Measurements from ENCODE around the gene KLK12. TPM values are rescaled to one million over a fixed set of nuclear protein-coding genes. Genes with fewer than 3 reads are reported as not detected.

The KLK12 gene
- total and polyA plus RNA-seq, 2 experiments from 2014 or later, result not detected

DNA sequence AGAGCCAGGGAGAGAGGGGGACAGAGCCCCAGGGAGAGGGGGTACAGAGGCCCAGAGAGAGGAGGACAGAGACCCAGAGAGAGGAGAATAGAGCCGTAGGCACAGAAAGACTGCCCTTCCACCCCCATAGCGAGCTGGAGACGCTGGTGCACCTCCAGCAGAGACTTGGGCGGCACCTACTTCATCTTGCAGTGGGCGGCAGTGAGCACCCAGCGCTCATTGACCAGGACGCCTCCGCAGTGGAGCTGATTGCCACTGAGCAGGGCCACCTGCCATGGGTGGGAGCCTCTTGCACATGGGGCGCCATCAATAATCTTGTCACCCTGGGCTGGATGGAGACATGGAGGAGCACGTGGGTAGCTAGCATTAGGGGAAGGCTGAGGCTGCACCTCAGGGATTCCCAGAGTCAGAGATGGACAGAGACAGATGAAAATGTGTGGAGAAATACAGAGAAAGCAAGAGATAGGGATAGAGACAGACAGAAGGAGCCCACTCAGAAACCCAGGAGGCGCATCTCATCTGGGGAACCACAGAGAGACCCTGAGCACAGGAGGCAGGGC is 53.1 kb downstream of the KLK12 start:
- no peaks in the 10 kb centered on the region; the same call in 1 of the 2 replicates for H3K27me3 ChIP-seq (replicated peaks; ENCODE audit: insufficient read depth)
- no peaks in the 10 kb centered on the region for H3K36me3 ChIP-seq (ENCODE audit: low read depth)
- no peaks in the 10 kb centered on the region for H3K9me3 ChIP-seq (ENCODE audit: low read depth)
- no peaks in the 10 kb centered on the region for H3K79me2 ChIP-seq (ENCODE audit: insufficient read depth)
- H3K4me1 ChIP-seq (ENCODE audit: insufficient read depth), result no peaks in the 10 kb centered on the region
- in situ Hi-C loops (cut with MboI), result no loop called here
- H3K4me2 ChIP-seq (ENCODE audit: unreplicated experiment), result no peak overlapping the region
- no peaks in the 10 kb centered on the region for H4K20me1 ChIP-seq (ENCODE audit: insufficient read depth)
- H3K9ac ChIP-seq, result no peak overlapping the region
- no peak for DNase-seq
- no peaks in the 10 kb centered on the region for H3K9me2 ChIP-seq (ENCODE audit: insufficient read depth)
- no peak overlapping the region for H3K4me3 ChIP-seq
- 35 to 36% methylated on average over 11 of the region's 11 CpGs for WGBS, 2 experiments (ENCODE audit: low coverage in 1 of 2, low lambda C conversion rate in 2 of 2, missing lambda C conversion rate in 2 of 2)
- no peak overlapping the region for H2AFZ ChIP-seq
- TF ChIP-seq EZH2 (IDR thresholded peaks at IDR 0.05; ENCODE audit: insufficient read depth, poor library complexity, severe bottlenecking) (no peak), EZH2phosphoT487 (IDR thresholded peaks at IDR 0.05; ENCODE audit: insufficient read depth, low read depth) (no peak)
- H3F3A ChIP-seq (ENCODE audit: insufficient read depth), result no peaks in the 10 kb centered on the region
- no peak overlapping the region for H3K27ac ChIP-seq

DNA sequence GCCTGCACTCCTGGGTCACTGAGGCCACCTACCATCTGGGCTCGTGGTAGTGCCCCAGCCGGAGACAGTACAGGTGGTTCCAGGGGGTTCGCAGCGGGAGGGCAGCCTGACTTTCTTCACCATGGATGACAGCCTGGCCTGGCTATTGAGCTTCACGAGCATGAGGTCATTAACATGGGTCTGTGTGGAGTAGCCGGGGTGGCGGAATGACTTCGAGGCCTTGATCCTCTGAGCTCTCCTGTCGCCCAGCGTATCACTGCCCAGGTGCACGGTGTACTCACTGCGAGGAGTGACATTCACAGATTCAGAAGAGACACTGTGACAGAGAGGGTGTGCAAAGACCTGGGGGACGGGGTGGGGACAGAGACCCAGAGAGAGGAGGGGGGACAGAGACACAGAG is 54.6 kb downstream of the KLK12 start:
- no peaks in the 10 kb centered on the region for H3K36me3 ChIP-seq (ENCODE audit: low read depth)

DNA sequence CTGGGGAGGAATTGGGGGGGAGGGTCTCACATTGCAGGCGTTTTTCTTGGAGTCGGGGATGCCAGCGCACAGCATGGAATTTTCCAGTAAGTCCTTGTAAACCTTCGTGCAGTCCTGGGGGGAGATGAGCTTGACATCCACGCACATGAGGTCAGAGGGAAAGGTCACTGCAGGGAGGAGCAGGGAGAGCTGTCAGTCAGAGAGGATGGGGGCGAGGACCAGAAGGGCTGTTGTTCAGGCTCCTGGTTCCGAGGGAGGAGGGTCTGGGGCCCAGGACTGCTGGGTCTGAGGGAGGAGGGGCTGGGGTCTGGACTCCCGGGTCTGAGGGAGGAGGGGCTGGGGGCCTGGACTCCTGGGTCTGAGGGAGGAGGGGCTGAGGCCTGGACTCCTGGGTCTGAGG is 55.0 kb downstream of the KLK12 start:
- no peak for DNase-seq
- in situ Hi-C loops (cut with MboI), result no loop called here
- Histone ChIP-seq H4K20me1 (ENCODE audit: insufficient read depth) (no peaks in the 10 kb centered on the region), H3F3A (ENCODE audit: insufficient read depth) (no peaks in the 10 kb centered on the region), H3K9me2 (ENCODE audit: insufficient read depth) (no peaks in the 10 kb centered on the region), H3K4me3 (no peak overlapping the region), H3K9ac (no peak overlapping the region), H3K4me1 (ENCODE audit: insufficient read depth) (no peaks in the 10 kb centered on the region), H3K9me3 (ENCODE audit: low read depth) (no peaks in the 10 kb centered on the region), H3K36me3 (ENCODE audit: low read depth) (no peaks in the 10 kb centered on the region), H3K4me2 (ENCODE audit: unreplicated experiment) (no peak overlapping the region), H3K27ac (no peak overlapping the region), H3K27me3 (replicated peaks; ENCODE audit: insufficient read depth) (no peaks in the 10 kb centered on the region; the same call in none of the 2 replicates), H3K79me2 (ENCODE audit: insufficient read depth) (no peaks in the 10 kb centered on the region), H2AFZ (no peak overlapping the region)
- TF ChIP-seq EZH2 (IDR thresholded peaks at IDR 0.05; ENCODE audit: insufficient read depth, poor library complexity, severe bottlenecking) (no peak), EZH2phosphoT487 (IDR thresholded peaks at IDR 0.05; ENCODE audit: insufficient read depth, low read depth) (no peak)
- WGBS, 2 experiments (ENCODE audit: low coverage in 1 of 2, low lambda C conversion rate in 2 of 2, missing lambda C conversion rate in 2 of 2), result 22% methylated on average over 7 to 8 of the region's 8 CpGs

More for the DNA sequence above, 54.6 kb downstream of the KLK12 start:
- no peaks in the 10 kb centered on the region for H3K79me2 ChIP-seq (ENCODE audit: insufficient read depth)
- no peaks in the 10 kb centered on the region for H3F3A ChIP-seq (ENCODE audit: insufficient read depth)
- H3K4me3 ChIP-seq, result no peak overlapping the region
- no peaks in the 10 kb centered on the region for H3K9me2 ChIP-seq (ENCODE audit: insufficient read depth)
- no peak overlapping the region for H2AFZ ChIP-seq
- H3K27ac ChIP-seq, result no peak overlapping the region
- H3K4me1 ChIP-seq (ENCODE audit: insufficient read depth), result no peaks in the 10 kb centered on the region
- TF ChIP-seq EZH2phosphoT487 (IDR thresholded peaks at IDR 0.05; ENCODE audit: insufficient read depth, low read depth), result no peak
- no peak for TF ChIP-seq EZH2 (IDR thresholded peaks at IDR 0.05; ENCODE audit: insufficient read depth, poor library complexity, severe bottlenecking)
- H4K20me1 ChIP-seq (ENCODE audit: insufficient read depth), result no peaks in the 10 kb centered on the region
- no peak for DNase-seq
- no peak overlapping the region for H3K9ac ChIP-seq
- H3K4me2 ChIP-seq (ENCODE audit: unreplicated experiment), result no peak overlapping the region
- in situ Hi-C loops (cut with MboI), result no loop called here
- H3K27me3 ChIP-seq (replicated peaks; ENCODE audit: insufficient read depth), result no peaks in the 10 kb centered on the region; the same call in none of the 2 replicates
- 0 to 5% methylated on average over 12 to 13 of the region's 13 CpGs for WGBS, 2 experiments (ENCODE audit: low coverage in 1 of 2, low lambda C conversion rate in 2 of 2, missing lambda C conversion rate in 2 of 2)
- H3K9me3 ChIP-seq (ENCODE audit: low read depth), result no peaks in the 10 kb centered on the region

Other genes with a start within 250 kb of the KLK12 start
- gene ACP4, start 244.6 kb downstream of the KLK12 start, total RNA-seq (2014; rRNA removed; shearing (Covaris generic)), result not detected in 2 replicates
- gene ACP4, start 244.6 kb downstream of the KLK12 start, polyA plus RNA-seq (2016; fragmentation: Nextera tagmentation; extraction: Ambion mirVana), result not detected in 2 replicates
- not detected in 2 replicates for gene KLK1, start 211.2 kb downstream of the KLK12 start, total RNA-seq (2014; rRNA removed; shearing (Covaris generic))
- not detected in 2 replicates for gene KLK1, start 211.2 kb downstream of the KLK12 start, polyA plus RNA-seq (2016; fragmentation: Nextera tagmentation; extraction: Ambion mirVana)
- gene KLK15, start 201.4 kb downstream of the KLK12 start, total RNA-seq (2014; rRNA removed; shearing (Covaris generic)), result not detected in 2 replicates
- not detected in 2 replicates for gene KLK15, start 201.4 kb downstream of the KLK12 start, polyA plus RNA-seq (2016; fragmentation: Nextera tagmentation; extraction: Ambion mirVana)
- not detected in 2 replicates for gene KLK3, start 180.1 kb downstream of the KLK12 start, total RNA-seq (2014; rRNA removed; shearing (Covaris generic))
- not detected in 2 replicates for gene KLK3, start 180.1 kb downstream of the KLK12 start, polyA plus RNA-seq (2016; fragmentation: Nextera tagmentation; extraction: Ambion mirVana)
- gene KLK2, start 161.6 kb downstream of the KLK12 start, total RNA-seq (2014; rRNA removed; shearing (Covaris generic)), result not detected in 2 replicates
- gene KLK2, start 161.6 kb downstream of the KLK12 start, polyA plus RNA-seq (2016; fragmentation: Nextera tagmentation; extraction: Ambion mirVana), result not detected in 2 replicates
- gene KLK4, start 123.6 kb downstream of the KLK12 start, total RNA-seq (2014; rRNA removed; shearing (Covaris generic)), result not detected in 2 replicates
- gene KLK4, start 123.6 kb downstream of the KLK12 start, polyA plus RNA-seq (2016; fragmentation: Nextera tagmentation; extraction: Ambion mirVana), result not detected in 2 replicates
- not detected in 2 replicates for gene KLK5, start 82.0 kb downstream of the KLK12 start, total RNA-seq (2014; rRNA removed; shearing (Covaris generic))
- 0.23 TPM in 1 of 2 replicates, not detected in the other for gene KLK5, start 82.0 kb downstream of the KLK12 start, polyA plus RNA-seq (2016; fragmentation: Nextera tagmentation; extraction: Ambion mirVana)
- not detected in 2 replicates for gene KLK6, start 65.4 kb downstream of the KLK12 start, total RNA-seq (2014; rRNA removed; shearing (Covaris generic))
- not detected in 2 replicates for gene KLK6, start 65.4 kb downstream of the KLK12 start, polyA plus RNA-seq (2016; fragmentation: Nextera tagmentation; extraction: Ambion mirVana)
- gene KLK7, start 51.1 kb downstream of the KLK12 start, total RNA-seq (2014; rRNA removed; shearing (Covaris generic)), result not detected in 2 replicates
- gene KLK7, start 51.1 kb downstream of the KLK12 start, polyA plus RNA-seq (2016; fragmentation: Nextera tagmentation; extraction: Ambion mirVana), result not detected in 2 replicates
- gene KLK8, start 33.4 kb downstream of the KLK12 start, total RNA-seq (2014; rRNA removed; shearing (Covaris generic)), result not detected in 2 replicates
- not detected in 2 replicates for gene KLK8, start 33.4 kb downstream of the KLK12 start, polyA plus RNA-seq (2016; fragmentation: Nextera tagmentation; extraction: Ambion mirVana)
- not detected in 2 replicates for gene KLK10, start 15.3 kb downstream of the KLK12 start, total RNA-seq (2014; rRNA removed; shearing (Covaris generic))
- not detected in 2 replicates for gene KLK10, start 15.3 kb downstream of the KLK12 start, polyA plus RNA-seq (2016; fragmentation: Nextera tagmentation; extraction: Ambion mirVana)
- gene KLK11, start 8.4 kb downstream of the KLK12 start, total RNA-seq (2014; rRNA removed; shearing (Covaris generic)), result not detected in 2 replicates
- gene KLK11, start 8.4 kb downstream of the KLK12 start, polyA plus RNA-seq (2016; fragmentation: Nextera tagmentation; extraction: Ambion mirVana), result not detected in 2 replicates
- not detected in 2 replicates for gene KLK13, start 30.1 kb upstream of the KLK12 start, total RNA-seq (2014; rRNA removed; shearing (Covaris generic))
- 0.25 TPM in 1 of 2 replicates, not detected in the other for gene KLK13, start 30.1 kb upstream of the KLK12 start, polyA plus RNA-seq (2016; fragmentation: Nextera tagmentation; extraction: Ambion mirVana)
- gene KLK14, start 47.9 kb upstream of the KLK12 start, total RNA-seq (2014; rRNA removed; shearing (Covaris generic)), result not detected in 2 replicates
- not detected in 2 replicates for gene KLK14, start 47.9 kb upstream of the KLK12 start, polyA plus RNA-seq (2016; fragmentation: Nextera tagmentation; extraction: Ambion mirVana)
- gene CTU1, start 73.4 kb upstream of the KLK12 start, total RNA-seq (2014; rRNA removed; shearing (Covaris generic)), result 9.0 and 11.3 TPM in 2 replicates
- 4.2 and 4.4 TPM in 2 replicates for gene CTU1, start 73.4 kb upstream of the KLK12 start, polyA plus RNA-seq (2016; fragmentation: Nextera tagmentation; extraction: Ambion mirVana)
- gene SIGLEC9, start 89.9 kb upstream of the KLK12 start, total RNA-seq (2014; rRNA removed; shearing (Covaris generic)), result not detected in 2 replicates
- not detected in 2 replicates for gene SIGLEC9, start 89.9 kb upstream of the KLK12 start, polyA plus RNA-seq (2016; fragmentation: Nextera tagmentation; extraction: Ambion mirVana)
- not detected in 2 replicates for gene SIGLEC7, start 107.3 kb upstream of the KLK12 start, total RNA-seq (2014; rRNA removed; shearing (Covaris generic))
- gene SIGLEC7, start 107.3 kb upstream of the KLK12 start, polyA plus RNA-seq (2016; fragmentation: Nextera tagmentation; extraction: Ambion mirVana), result not detected in 2 replicates
- not detected in 2 replicates for gene CD33, start 190.1 kb upstream of the KLK12 start, total RNA-seq (2014; rRNA removed; shearing (Covaris generic))
- gene CD33, start 190.1 kb upstream of the KLK12 start, polyA plus RNA-seq (2016; fragmentation: Nextera tagmentation; extraction: Ambion mirVana), result 0.30 TPM in 1 of 2 replicates, not detected in the other
- not detected in 2 replicates for gene SIGLECL1, start 216.1 kb upstream of the KLK12 start, total RNA-seq (2014; rRNA removed; shearing (Covaris generic))
- gene SIGLECL1, start 216.1 kb upstream of the KLK12 start, polyA plus RNA-seq (2016; fragmentation: Nextera tagmentation; extraction: Ambion mirVana), result not detected in 2 replicates

All from GM23248 (cell line).